Measurements from ENCODE around the gene MEF2D.
A peak's percentile ranks its signal among the peaks of the same experiment; 100 is the strongest.

The MEF2D gene

DNA sequence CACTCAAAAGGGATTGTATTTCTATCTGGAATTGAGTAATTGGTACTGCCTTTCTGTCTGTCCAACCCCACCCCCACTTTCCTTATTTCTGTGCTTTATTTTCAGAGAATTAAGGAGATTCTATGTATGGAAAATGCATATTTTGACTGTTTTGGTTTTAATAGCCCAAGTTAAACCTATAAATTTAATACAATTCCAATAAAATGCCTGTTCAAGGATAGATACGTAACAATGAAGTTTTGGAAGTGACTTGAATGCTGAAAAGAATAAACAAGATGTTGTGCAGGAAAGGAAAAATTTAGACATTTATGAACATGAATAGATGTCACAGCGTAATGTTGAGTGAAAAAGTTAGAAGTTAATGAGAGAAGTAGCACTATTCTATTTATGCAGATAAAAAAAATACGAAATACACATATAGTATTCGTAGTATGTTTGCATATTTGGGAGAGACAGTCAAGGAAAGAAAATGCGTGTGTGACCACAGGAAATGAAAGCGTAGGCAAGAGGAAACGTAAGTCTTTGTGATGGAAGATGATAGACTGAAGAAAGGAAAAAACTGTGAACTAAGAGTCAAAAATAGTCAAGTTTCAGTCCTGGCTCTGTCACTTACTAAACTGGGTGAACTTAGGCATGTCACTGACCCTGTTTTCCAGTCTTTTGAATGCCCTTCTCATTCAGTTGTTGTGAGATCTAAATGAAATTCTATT, 62.1 kb downstream of the MEF2D start:
- DNase-seq, result no peak

GRCh38 chr1:156437037-156437867, 63.3 kb downstream of the MEF2D start:
- no peak for DNase-seq

GRCh38 chr1:156436141-156437036, 64.2 kb downstream of the MEF2D start:
- DNase-seq, result peak; percentile 75

DNA sequence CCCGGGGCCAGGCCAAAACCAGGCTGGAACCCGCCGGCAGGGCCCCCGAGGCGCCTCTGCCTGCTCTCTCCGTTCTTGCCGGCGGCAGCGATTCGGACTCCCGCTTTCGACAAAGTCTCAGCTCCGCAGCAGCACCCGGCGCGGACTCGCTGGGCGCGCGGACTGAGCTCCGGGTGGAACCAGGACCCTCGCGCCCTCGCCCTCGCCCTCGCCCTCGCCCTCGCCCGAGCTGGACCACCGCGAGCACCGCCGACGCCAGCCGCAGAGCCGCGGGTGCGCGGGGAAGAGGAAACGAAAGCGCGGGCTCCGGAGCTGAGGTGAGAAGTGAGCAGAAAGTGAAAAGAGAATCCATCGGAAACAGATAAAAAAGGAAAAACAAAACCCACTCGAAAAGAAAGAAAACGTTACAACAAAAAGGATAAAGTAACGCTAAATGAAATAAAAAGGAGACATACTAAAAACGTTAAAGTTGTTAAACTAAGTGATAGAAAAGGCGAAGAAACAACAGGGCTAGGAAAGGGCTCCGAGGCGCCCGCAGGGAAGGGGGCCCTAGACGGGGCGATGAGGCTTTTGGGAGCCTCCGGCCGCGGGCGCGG, 64.9 kb downstream of the MEF2D start:
- DNase-seq, result peak; percentile 60

GRCh38 chr1:156434989-156435544, 65.5 kb downstream of the MEF2D start:
- DNase-seq, result no peak

DNA sequence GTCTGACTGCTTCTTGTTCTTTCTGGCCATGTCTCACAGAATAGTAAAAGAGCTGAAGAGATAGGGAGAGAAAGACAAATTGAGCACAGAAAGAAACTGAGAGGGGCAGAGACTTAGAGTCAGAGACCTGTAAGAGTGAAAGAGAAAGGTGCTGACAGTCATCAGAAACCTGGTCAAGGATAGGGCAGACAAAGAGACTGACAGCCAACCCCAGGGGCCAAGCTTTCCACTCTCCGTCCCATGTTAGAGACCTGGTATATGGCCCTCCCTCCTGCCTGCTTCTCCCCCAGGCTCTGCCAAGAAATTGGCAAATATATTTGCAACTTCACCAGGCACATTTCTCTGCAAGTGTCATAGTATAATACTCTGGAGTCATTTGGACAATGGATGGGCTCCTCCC, 67.0 kb downstream of the MEF2D start:
- no peak for DNase-seq

DNA sequence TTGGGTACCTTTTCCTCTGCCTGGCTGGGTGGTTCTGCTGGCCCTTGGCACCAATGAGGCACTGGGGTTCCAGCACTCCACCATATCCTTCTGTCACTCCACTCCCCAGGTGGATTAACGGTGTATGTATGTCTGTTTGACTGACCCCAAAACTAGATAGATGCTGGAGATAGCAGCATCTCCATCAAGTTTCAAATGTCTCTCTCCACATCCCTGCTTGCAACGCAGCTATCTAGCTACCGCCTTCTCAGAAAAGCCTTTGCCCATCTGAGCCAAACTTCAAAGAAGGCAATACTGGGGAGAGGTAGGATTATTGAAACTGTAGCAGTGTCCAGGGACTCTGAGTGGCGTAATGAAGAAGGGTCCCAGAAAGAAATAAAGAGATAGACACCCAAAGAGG, 67.5 kb downstream of the MEF2D start:
- DNase-seq, result no peak

GRCh38 chr1:156432669-156433018, 67.9 kb downstream of the MEF2D start:
- no peak for DNase-seq

DNA sequence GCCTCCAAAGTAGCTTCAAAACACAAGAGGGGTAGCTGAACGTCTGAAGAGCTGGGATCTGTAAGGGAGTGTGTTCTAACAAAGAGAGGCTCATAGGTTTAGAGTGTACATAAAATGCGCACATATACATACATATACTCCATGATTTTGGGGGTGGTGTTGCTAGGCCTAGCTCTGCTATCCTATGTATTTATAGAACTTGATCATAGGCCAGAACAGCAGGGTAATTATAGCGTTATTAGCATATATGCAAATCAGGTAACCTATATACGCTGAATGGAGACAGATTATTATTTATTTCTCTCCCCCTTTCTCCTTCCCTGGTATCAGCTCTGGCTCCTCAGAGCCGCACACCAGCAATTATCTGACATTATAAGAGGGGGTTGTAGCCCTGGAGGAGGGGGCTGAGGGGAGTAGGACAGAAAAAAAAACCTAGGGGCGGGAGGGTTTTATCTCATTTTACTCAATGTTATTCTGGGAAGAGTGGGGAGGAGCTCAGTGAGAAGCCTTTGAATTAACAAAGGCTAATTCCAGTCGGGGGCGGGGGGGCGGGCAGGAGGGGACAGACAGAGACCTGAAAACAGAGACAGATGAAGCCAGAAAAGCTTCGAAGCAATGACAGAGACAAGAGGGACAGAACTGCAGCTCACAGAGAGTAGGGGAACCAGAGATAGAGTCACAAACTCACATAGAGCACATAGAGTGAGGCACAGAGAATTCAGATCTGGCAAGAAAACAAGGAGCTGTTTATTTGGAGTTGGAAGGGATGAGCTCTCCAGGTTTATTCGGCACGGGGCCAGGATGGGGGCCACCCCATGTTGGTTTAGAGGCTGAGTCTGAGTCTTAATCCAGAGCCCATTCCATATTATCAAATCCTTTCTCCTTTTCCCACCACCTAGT, 68.6 kb downstream of the MEF2D start:
- DNase-seq, result no peak

DNA sequence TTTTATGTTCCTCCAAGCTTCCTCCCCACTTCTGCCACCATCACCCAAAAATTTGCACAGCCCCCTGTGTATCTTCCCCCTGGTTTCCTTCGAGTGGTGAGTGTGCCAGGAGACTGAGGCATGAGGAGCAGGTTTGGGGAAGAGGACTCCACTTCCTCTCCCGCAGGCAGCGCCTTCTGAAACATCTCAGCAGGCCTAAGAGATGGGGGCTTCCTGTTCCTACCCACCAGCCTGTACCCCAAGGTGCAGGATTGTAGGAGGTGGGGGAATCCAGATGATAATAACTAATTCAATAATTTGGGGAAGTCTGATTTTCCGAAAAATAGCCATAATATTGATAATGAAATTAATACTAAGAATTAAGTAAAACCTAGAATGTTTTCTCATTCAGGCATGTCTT, 69.2 kb downstream of the MEF2D start:
- no peak for DNase-seq

GRCh38 chr1:156430866-156431265, 69.7 kb downstream of the MEF2D start:
- no peak for DNase-seq

DNA sequence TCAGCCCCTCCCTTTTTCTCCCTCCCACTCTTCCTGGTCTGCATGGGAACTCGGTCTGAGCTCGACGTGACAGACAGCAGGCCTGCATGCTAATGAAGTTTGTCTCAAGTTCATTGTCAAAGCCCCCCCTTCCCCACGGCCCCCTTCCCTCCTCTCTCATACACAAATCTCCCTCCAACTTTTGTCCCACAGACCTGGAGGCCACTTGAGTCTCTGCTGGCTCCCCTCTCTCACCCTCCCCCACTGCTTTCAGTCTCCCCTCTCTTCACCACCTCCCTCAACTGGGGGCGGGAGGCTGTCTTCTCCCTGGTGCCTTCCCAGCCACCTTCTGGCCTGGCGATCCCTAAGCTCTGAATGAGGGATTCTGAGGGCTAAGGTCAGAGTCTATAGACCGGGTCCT, 70.3 kb downstream of the MEF2D start:
- no peak for DNase-seq

GRCh38 chr1:156429313-156430060, 71.1 kb downstream of the MEF2D start:
- no peak for DNase-seq

DNA sequence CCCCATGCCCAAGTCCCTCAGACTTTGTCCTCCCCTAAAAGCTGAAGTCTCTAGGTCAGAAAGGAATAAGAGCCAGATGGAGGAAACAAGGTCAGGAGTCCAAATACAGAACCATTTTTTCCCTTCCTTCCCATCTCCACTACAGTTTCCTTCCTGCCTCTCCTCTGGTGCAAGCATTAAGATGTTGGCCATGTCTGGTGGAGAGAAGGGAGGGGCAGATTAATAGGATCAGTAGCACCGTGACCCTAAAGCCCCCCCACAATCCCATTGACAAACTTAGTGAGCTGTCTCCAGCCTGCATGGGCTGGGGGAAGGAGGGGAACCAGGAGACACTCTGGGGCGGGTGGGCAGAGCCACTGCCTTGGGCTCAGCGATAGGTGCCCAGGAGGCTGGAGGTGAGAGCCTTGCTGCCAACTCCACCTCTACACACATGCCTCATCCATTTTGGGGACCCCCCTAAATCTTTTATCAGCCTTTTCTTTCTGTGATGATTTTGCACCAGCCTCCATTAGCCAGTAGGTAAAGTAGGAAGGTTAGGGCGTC, 71.8 kb downstream of the MEF2D start:
- no peak for DNase-seq

DNA sequence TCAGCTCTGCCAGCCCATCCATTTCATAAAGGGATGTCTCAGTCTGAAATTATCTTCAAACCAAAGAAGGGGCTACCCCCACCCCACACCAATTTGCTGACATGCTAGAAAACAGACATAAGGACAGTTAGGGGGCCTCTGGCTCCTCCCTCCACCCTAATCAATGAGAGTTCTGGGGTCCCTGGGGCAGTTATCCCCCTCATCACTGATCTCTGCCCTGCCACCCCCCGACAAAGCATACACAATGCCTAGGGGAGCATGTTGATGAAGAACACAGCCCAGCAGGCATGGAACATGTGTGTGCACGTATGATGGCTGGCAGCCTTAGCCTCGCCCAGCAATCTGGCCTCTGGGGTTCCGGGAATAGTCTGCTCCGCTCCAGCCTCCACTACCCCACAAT, 72.6 kb downstream of the MEF2D start:
- DNase-seq, result no peak

DNA sequence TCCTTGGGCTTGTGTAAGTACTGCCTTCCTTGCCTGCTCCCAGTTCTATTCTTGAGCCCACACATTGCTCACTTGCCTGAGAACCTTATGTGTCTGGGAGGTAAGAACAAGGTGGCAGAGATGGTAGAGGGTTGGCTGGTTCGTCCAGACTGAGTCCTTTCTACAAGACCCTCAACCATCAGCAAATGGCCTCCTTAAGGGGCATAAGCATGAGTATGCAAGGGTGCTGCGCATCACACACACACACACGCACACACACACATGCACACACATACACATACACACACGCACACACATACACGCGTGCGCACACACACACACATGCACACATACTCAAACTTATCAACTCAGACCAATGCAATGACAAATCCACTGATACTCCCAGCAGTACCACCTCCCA, 74.6 kb downstream of the MEF2D start:
- no peak for DNase-seq

GRCh38 chr1:156424806-156425432, 75.7 kb downstream of the MEF2D start:
- no peak for DNase-seq

- no peak for DNase-seq
Observed at GRCh38 chr1:156423422-156424352, 76.9 kb downstream of the MEF2D start.

DNA sequence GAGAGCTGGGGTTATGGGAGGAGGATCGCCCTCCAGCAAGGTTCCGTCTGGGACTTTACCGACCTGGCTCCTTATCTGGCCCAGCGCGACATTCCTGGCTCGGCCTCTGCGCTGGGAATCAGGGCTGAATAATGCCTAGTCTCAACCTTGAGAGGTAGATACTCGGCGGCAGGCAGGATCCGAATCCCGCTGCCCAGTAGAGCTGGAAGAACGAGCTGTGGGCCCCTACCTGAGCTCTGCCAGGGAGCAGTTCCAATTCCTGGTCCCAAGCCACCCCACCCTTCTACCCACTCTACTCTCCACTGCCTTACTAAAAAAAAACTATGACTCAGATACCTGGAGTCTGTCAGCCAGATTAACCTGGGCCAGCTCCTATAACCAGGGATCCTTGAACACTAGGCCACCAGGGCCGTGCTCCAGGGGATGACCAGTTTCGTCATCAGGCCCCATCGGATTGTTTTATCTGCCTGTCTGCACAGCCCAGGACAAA, 77.9 kb downstream of the MEF2D start:
- DNase-seq, result peak; percentile 41
